Kidney (tissue), 14 donors: ENCODE measurements around the gene SPANXA2. TPM values are rescaled to one million over a fixed set of nuclear protein-coding genes. Genes with fewer than 3 reads are reported as not detected.

Experiments
- DNase-seq, 5 donors: peaks; one replicate each; pipeline ENCODE4 v3.0.0-alpha.2; 2013 to 2020
- FAIRE-seq: peaks from 2 replicates; lab custom pipeline; 2012; peaks lifted over from hg19 to GRCh38; lab: Jason Lieb, UNC
- H3K27ac ChIP-seq, 2 donors: one replicate each; pipeline ENCODE4 v1.7.0; 2013; ENCODE audit warnings: low read depth in 2 of 2, low read length in 2 of 2, inconsistent platforms in 1 of 2
- H3K27me3 ChIP-seq: one replicate; pipeline ENCODE4 v1.7.1; 2013; ENCODE audit warnings: low read length, inconsistent platforms; ENCODE audit not compliant: control insufficient read depth, insufficient read depth
- H3K36me3 ChIP-seq, 3 donors: one replicate each; pipeline versions ENCODE4 v1.7.0 to v1.7.1; 2013; ENCODE audit warnings: low read length in 3 of 3, control low read depth in 1 of 3, inconsistent platforms in 1 of 3; ENCODE audit not compliant: insufficient read depth in 3 of 3, control insufficient read depth in 2 of 3
- H3K4me1 ChIP-seq, 3 donors: one replicate each; pipeline versions ENCODE4 v1.7.0 to v1.7.1; 2013; ENCODE audit warnings: low read length in 3 of 3, inconsistent platforms in 1 of 3, low read depth in 1 of 3; ENCODE audit not compliant: control insufficient read depth in 2 of 3, insufficient read depth in 2 of 3
- H3K4me3 ChIP-seq, 3 donors: one replicate each; pipeline versions ENCODE4 v1.7.0 to v1.8.1; 2013; ENCODE audit warnings: low read length in 3 of 3, control low read depth in 1 of 3, inconsistent platforms in 1 of 3
- H3K9ac ChIP-seq, 3 donors: one replicate each; pipeline versions ENCODE4 v1.7.0 to v1.7.1; 2013; ENCODE audit warnings: low read length in 3 of 3, control low read depth in 1 of 3, inconsistent platforms in 1 of 3
- H3K9me3 ChIP-seq, 3 donors: one replicate each; pipeline versions ENCODE4 v1.7.0 to v1.7.1; 2013; ENCODE audit warnings: low read length in 3 of 3, control low read depth in 1 of 3, inconsistent platforms in 1 of 3; ENCODE audit not compliant: control insufficient read depth in 2 of 3, insufficient read depth in 1 of 3
- CTCF ChIP-seq: IDR thresholded peaks from 3 replicates; pipeline ENCODE4 v1.5.1; 2012; ENCODE audit warnings: mild to moderate bottlenecking, moderate library complexity, borderline replicate concordance; ENCODE audit not compliant: insufficient read depth; ENCODE audit errors: extremely low read depth
- intact Hi-C: fragments of 100-400 bp; cut with DNase I; formaldehyde crosslinking; loops from one replicate; pipeline ENCODE4 v1.11.1; 2022
- polyA plus RNA-seq: library from polyadenylated mRNA; stranded (reverse); fragments of 350-450 nt; fragmentation: Illumina TruSeq; extraction: RNeasy Lipid Tissue Mini Kit (QIAGEN cat#74804); gene quantifications from one replicate; pipeline ENCODE4 v1.2.3, GENCODE V29; 2014; ENCODE audit warnings: low read depth, low replicate concordance; ENCODE audit not compliant: insufficient read depth
- total RNA-seq: library from RNA; stranded (reverse); fragmentation: NEBNext Ultra II Directional; extraction: Animal tissue kit (Norgen Biotek cat#: 25700); gene quantifications from one replicate; pipeline ENCODE4 v1.2.1, GENCODE V29; 2021
- donor health status: control.
- donor health status: control.
- donor health status: control.
- donor health status: control.
- donor health status: control.
- donor health status: DM: yes; HTN: yes; CAD: no.
- donor health status: Normal renal cell carcinoma (clear cell type).

Gene SPANXA2
- total and polyA plus RNA-seq, 2 donors from 2014 or later: not detected

DNA sequence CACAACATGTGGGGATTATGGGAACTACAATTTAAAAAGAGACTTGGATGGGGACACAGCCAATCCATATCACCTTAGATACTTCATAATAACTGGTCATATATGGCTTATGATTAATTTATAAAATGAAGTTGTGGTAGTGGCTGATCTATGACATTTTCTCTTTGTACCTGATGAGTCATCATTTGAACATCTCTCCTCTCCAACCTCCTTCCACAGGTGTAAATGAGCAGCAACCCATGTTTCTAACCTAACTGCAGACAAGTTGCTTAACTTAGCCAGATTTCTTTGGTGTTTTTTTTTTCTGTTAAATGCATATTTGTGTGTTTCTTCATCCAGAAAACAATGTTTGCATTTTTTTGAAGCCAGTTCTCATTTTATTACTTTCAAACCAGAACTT is 42.6 kb downstream of the SPANXA2 start:
- Histone ChIP-seq H3K4me3 (no peak overlapping the region), H3K9ac (no peak overlapping the region), H3K9me3 (no peaks in the 10 kb centered on the region), H3K4me1 (no peaks in the 10 kb centered on the region), H3K36me3 (no peaks in the 10 kb centered on the region), H3K27me3 (no peaks in the 10 kb centered on the region), H3K27ac (no peak overlapping the region)
- FAIRE-seq: no peak
- no peak for DNase-seq
- TF ChIP-seq CTCF: no peak
- intact Hi-C loops: no loop called here

DNA sequence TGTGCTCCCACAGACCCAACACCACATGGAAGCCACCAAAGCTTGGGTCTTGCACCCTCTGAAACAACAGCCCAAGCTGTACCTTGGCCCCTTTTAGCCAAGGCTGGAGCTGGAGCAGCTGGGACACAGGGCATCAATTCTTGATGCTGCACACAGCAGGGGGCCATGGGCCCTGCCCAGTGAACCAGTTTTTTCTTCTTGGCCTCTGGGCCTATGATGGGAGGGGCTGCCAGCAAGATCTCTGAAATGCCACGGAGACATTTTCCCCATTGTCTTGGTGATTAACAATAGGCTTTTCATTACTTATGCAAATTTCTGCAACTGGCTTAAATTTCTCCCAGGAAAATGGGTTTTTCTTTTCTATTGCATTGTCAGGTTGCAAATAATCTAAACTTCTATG is 49.0 kb downstream of the SPANXA2 start:
- FAIRE-seq (no peak), DNase-seq (no peak)
- H3K27me3 ChIP-seq: no peaks in the 10 kb centered on the region
- H3K36me3 ChIP-seq: no peaks in the 10 kb centered on the region
- H3K4me3 ChIP-seq: no peak overlapping the region
- no peak overlapping the region for H3K27ac ChIP-seq
- TF ChIP-seq CTCF: no peak
- intact Hi-C loops: no loop called here
- no peak overlapping the region for H3K9ac ChIP-seq
- no peaks in the 10 kb centered on the region for H3K4me1 ChIP-seq
- H3K9me3 ChIP-seq: no peaks in the 10 kb centered on the region

Other genes starting within 250 kb of the SPANXA2 start
- not detected for gene SPANXA1, start 5.0 kb upstream of the SPANXA2 start, total RNA-seq
- not detected for gene SPANXA1, start 5.0 kb upstream of the SPANXA2 start, polyA plus RNA-seq
- not detected for gene SPANXD, start 109.0 kb downstream of the SPANXA2 start, total RNA-seq
- gene SPANXD, start 109.0 kb downstream of the SPANXA2 start, polyA plus RNA-seq: not detected
- not detected for gene MAGEC3, start 248.6 kb downstream of the SPANXA2 start, total RNA-seq
- gene MAGEC3, start 248.6 kb downstream of the SPANXA2 start, polyA plus RNA-seq: not detected